ENCODE results near the gene AKR1C4.
"Not testable (repeated sequence)": the region's sequence is repeated elsewhere in the genome, so short reads cannot be mapped to it uniquely, and the experiment has no call there.

Gene AKR1C4

GRCh38 chr10:5209776-5210175 is 13.1 kb downstream of the AKR1C4 start:
- DNase-seq: not testable (repeated sequence)

GRCh38 chr10:5210261-5210660 is 13.6 kb downstream of the AKR1C4 start:
- DNase-seq: peak; percentile 12

- DNase-seq: no peak
These were observed 15.3 kb downstream of the AKR1C4 start for GRCh38 chr10:5211696-5212536.

- no peak for DNase-seq
These were observed 20.2 kb downstream of the AKR1C4 start for GRCh38 chr10:5216801-5217200.

- no peak for DNase-seq
These were observed 22.6 kb downstream of the AKR1C4 start for GRCh38 chr10:5219262-5219661.

- not testable (repeated sequence) for DNase-seq
These were observed 26.3 kb downstream of the AKR1C4 start for GRCh38 chr10:5222942-5223341.

- DNase-seq: no peak
These were observed 32.4 kb downstream of the AKR1C4 start for GRCh38 chr10:5229019-5229418.

- DNase-seq: no peak
These were observed 36.7 kb downstream of the AKR1C4 start for GRCh38 chr10:5233324-5233723.

- DNase-seq: peak; percentile 91
These were observed 37.6 kb downstream of the AKR1C4 start for GRCh38 chr10:5234106-5234860.

GRCh38 chr10:5237541-5237940 is 40.9 kb downstream of the AKR1C4 start:
- not testable (repeated sequence) for DNase-seq

- no peak for DNase-seq
These were observed 45.9 kb downstream of the AKR1C4 start for GRCh38 chr10:5242585-5242984.

GRCh38 chr10:5243521-5243987 is 46.9 kb downstream of the AKR1C4 start:
- DNase-seq: no peak

- no peak for DNase-seq
These were observed 55.8 kb downstream of the AKR1C4 start for GRCh38 chr10:5252177-5253037.

- no peak for DNase-seq
These were observed 57.9 kb downstream of the AKR1C4 start for GRCh38 chr10:5254488-5254887.

- not testable (repeated sequence) for DNase-seq
These were observed 61.1 kb downstream of the AKR1C4 start for GRCh38 chr10:5257768-5258167.

- DNase-seq: no peak
These were observed 62.7 kb downstream of the AKR1C4 start for GRCh38 chr10:5259132-5259951.

GRCh38 chr10:5259952-5260578 is 63.4 kb downstream of the AKR1C4 start:
- no peak for DNase-seq

- no peak for DNase-seq
These were observed 64.2 kb downstream of the AKR1C4 start for GRCh38 chr10:5260828-5261227.

GRCh38 chr10:5265139-5265538 is 68.5 kb downstream of the AKR1C4 start:
- no peak for DNase-seq

GRCh38 chr10:5266351-5266750 is 69.7 kb downstream of the AKR1C4 start:
- DNase-seq: no peak

GRCh38 chr10:5266804-5267203 is 70.2 kb downstream of the AKR1C4 start:
- DNase-seq: no peak

- no peak for DNase-seq
These were observed 71.6 kb downstream of the AKR1C4 start for GRCh38 chr10:5268234-5268633.
